A549 treated with CpdA at 1 μM for 4 hours (cell line): ENCODE results near the gene KLHL2. TPM values are rescaled to one million over a fixed set of nuclear protein-coding genes. Genes with fewer than 3 reads are reported as not detected.

Experiments
- total RNA-seq: library from RNA; stranded (reverse); fragments of 200-300 nt; extraction: Qiagen RNA extraction; gene quantifications from 5 replicates; pipeline ENCODE4 v1.2.3, GENCODE V29; 2022; ENCODE audit warnings: low read depth

Gene KLHL2
- total RNA-seq, result 10.1 to 13.4 TPM (median 11.5 TPM) in 5 replicates

GRCh38 chr4:165207431-165208220 is at the start of gene KLHL2:
Gene KLHL2, plus strand, starts transcription at chr4:165207561. Its CDS starts 316 bp downstream, at chr4:165207877.

GRCh38 chr4:165327211-165328100 is 120.1 kb downstream of the KLHL2 start, which contains the start of gene MSMO1:
Gene MSMO1, plus strand, starts transcription at chr4:165327669. Its CDS starts 5,702 bp downstream, at chr4:165333371.

Other genes with a start within 250 kb of the KLHL2 start
- gene TRIM61, start 229.9 kb upstream of the KLHL2 start, total RNA-seq, result not detected in 5 replicates
- gene TRIM60, start 175.6 kb upstream of the KLHL2 start, total RNA-seq, result not detected in 5 replicates
- not detected in 5 replicates for gene TRIM75, start 153.7 kb upstream of the KLHL2 start, total RNA-seq
- 7.0 to 9.6 TPM (median 8.0 TPM) in 5 replicates for gene TMEM192, start 94.7 kb upstream of the KLHL2 start, total RNA-seq
- 17.7 to 20.7 TPM (median 18.6 TPM) in 5 replicates for gene MSMO1, start 120.1 kb downstream of the KLHL2 start, total RNA-seq
- gene CPE, start 171.4 kb downstream of the KLHL2 start, total RNA-seq, result 1.7 to 2.6 TPM (median 2.0 TPM) in 5 replicates